ENCODE data around the gene FBLIM1. TPM values are rescaled to one million over a fixed set of nuclear protein-coding genes. Genes with fewer than 3 reads are reported as not detected.

FBLIM1 gene
- total and polyA plus RNA-seq, 2 experiments from 2014 or later, result 91.6 to 186 TPM

DNA sequence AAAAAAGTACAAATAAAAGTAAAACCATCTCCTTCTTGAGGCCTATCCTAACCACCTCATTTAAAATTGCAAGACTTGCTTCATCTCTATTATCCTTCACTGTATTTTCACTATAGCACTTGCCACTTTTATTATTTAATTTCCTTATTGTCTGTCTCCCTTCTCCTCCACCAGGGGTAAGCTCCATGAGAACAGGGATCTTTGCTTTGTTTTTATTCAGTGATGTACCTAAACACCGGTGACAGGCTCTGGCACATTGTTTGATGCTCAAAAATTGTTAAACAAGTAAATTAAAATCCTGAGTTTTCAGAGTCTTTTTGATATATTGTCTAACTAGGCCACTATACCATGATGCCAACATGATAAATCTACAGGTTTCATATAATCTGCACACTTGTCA is 71.7 kb downstream of the FBLIM1 start:
- H3K27me3 ChIP-seq, result no peaks in the 10 kb centered on the region
- H3K27ac ChIP-seq, result no peak overlapping the region
- DNase-seq (ENCODE audit: low read depth in 1 of 2, low spot score in 1 of 2), result no peak
- H3K4me1 ChIP-seq (ENCODE audit: low read depth), result no peaks in the 10 kb centered on the region
- no peaks in the 10 kb centered on the region for H3K36me3 ChIP-seq
- H3K4me3 ChIP-seq, result no peak overlapping the region
- no peaks in the 10 kb centered on the region for H3K9me3 ChIP-seq (ENCODE audit: low read depth)
- no peak for TF ChIP-seq CTCF (IDR thresholded peaks at IDR 0.05; ENCODE audit: low read depth, low read length)

DNA sequence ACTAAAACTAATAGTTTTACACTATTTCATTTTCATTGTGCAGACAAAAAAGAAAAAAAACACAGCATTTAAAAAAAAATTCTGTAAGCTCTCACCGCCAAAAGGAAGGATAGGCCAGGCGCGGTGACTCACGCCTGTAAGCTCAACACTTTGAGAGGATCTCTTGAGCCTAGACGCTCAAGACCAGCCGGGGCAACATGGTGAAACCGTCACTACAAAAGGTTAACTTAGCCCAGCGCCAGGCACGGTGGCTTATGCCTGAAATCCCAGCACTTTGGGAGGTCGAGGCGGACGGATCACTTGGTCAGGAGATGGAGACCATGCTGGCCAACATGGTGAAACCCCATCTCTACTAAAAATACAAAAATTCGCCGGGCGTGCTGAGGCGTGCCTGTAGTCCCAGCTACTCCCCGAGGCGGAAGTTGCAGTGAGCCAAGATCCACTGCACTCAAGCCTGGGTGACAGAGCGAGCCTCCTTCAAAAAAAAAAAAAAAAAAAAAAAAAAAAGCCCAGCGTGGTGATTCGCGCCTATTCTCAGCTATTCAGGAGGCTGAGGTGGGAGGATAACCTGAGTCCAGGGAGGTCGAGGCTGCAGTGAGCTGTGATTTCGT is 74.6 kb downstream of the FBLIM1 start:
- no peaks in the 10 kb centered on the region for H3K4me1 ChIP-seq (ENCODE audit: low read depth)
- H3K9me3 ChIP-seq (ENCODE audit: low read depth), result no peaks in the 10 kb centered on the region
- peak overlapping the region; percentile 50 for H3K4me3 ChIP-seq
- H3K27ac ChIP-seq, result no peak overlapping the region
- H3K36me3 ChIP-seq, result no peaks in the 10 kb centered on the region
- no peak for DNase-seq (ENCODE audit: low read depth in 1 of 2, low spot score in 1 of 2)
- no peak for TF ChIP-seq CTCF (IDR thresholded peaks at IDR 0.05; ENCODE audit: low read depth, low read length)
- H3K27me3 ChIP-seq, result no peaks in the 10 kb centered on the region

DNA sequence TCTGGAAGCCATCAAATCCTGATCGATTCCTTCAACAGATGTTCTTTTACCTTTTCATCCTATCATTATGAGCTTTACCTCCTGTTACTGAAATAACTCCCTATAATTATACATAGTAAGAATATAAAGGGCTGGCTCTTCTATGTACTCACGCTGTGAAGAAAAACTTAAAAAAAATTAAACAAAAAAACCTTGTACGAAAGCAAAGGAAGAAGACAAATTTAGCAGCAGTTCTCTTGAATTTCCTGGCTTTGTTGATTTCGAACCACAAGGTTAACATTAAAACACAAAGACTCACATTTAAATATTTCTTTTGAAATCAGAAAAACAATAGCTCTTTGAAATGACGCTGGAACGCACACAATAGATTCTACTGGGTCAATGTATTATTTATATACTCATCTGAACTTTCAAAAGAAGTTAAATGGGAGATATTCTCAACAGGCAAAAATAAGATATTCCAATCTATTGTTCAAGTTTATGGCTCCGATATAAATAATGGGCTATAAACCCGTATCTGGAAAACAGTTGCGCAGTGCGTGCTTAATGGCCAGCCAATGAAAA is 75.3 kb downstream of the FBLIM1 start:
- peak overlapping the region; percentile 50 for H3K4me3 ChIP-seq
- H3K27me3 ChIP-seq, result no peaks in the 10 kb centered on the region
- H3K36me3 ChIP-seq, result no peaks in the 10 kb centered on the region
- H3K9me3 ChIP-seq (ENCODE audit: low read depth), result no peaks in the 10 kb centered on the region
- TF ChIP-seq CTCF (IDR thresholded peaks at IDR 0.05; ENCODE audit: low read depth, low read length), result no peak
- DNase-seq (ENCODE audit: low read depth in 1 of 2, low spot score in 1 of 2), result no peak
- no peaks in the 10 kb centered on the region for H3K4me1 ChIP-seq (ENCODE audit: low read depth)
- H3K27ac ChIP-seq, result peak overlapping the region; percentile 98

DNA sequence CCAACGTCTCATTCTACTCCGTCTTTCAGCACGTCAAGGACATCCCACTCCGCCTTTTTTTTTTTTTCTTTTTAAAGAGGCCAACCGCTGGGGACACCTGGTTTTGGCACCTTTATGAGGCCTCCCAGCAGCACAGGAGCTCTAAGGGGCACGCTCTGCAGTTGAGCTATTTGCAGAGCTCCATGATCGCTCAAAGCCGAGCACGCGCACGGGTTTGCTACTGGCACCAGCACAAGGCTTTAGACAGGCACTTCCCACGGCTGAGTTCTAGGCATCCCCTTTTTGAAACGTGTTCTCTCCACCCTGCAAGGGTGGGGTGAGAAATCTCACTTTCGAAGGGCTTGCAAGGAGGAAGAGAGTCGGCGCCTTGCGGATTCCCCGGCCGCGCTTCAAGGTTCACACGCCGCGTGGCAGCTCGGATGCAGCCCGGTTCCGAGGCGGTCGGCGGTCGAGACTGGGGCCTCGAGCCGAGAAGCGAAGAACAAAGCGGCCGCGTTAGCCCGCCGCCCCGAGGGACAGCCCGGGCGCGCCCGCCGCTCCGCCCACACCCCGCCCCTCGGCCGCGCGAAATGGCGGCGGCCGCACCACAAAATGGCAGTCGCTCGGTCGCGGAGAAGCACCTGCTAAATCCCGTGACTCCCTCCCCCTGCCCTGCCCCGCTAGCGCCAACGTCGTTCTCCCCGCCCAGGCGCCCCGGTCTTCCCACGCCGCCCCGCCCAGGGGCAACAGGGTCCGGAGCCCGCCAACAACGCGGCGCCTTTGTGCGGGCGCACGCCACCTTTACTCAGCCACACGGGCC is 76.0 kb downstream of the FBLIM1 start:
- Histone ChIP-seq H3K4me1 (ENCODE audit: low read depth) (no peaks in the 10 kb centered on the region), H3K27me3 (no peaks in the 10 kb centered on the region), H3K36me3 (no peaks in the 10 kb centered on the region), H3K9me3 (ENCODE audit: low read depth) (no peaks in the 10 kb centered on the region), H3K4me3 (peak overlapping the region; percentile 50), H3K27ac (peak overlapping the region; percentile 98)
- no peak for TF ChIP-seq CTCF (IDR thresholded peaks at IDR 0.05; ENCODE audit: low read depth, low read length)
- peak; percentile 92 for DNase-seq (ENCODE audit: low read depth in 1 of 2, low spot score in 1 of 2)

DNA sequence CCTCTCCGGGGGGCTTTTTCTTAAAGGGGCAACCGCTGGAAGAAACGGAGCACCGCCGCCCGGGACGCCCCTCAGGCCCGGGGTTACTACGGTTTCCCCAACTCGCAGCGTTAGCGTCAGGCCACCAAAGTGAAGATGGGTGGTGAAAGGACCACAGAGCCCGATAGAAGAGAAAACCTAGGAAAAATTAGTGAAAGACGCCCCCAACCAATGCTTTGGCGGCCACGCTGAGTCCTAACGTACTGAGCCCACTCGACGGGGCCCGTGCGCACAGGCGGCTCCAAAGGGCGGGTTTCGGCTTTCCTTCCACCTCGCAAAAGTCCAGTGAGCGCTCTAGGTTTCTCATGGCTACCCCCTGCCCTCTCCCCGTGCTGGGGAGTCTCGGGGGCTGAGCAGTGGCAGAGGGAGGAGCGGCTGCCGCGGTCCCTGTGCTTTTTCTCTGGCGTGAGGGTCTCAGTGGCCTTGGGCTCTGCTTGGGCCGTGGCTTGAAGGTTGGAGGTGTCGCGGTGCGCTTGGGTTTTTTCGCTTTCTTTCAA is 76.7 kb downstream of the FBLIM1 start:
- Histone ChIP-seq H3K9me3 (ENCODE audit: low read depth) (no peaks in the 10 kb centered on the region), H3K27ac (peak overlapping the region; percentile 98), H3K4me3 (peak overlapping the region; percentile 50), H3K4me1 (ENCODE audit: low read depth) (no peaks in the 10 kb centered on the region), H3K36me3 (no peaks in the 10 kb centered on the region), H3K27me3 (no peaks in the 10 kb centered on the region)
- no peak for DNase-seq (ENCODE audit: low read depth in 1 of 2, low spot score in 1 of 2)
- no peak for TF ChIP-seq CTCF (IDR thresholded peaks at IDR 0.05; ENCODE audit: low read depth, low read length)

All from cardiac muscle cell (in vitro differentiated cells and primary cell).